Measurements from ENCODE around the gene UPK3BL2.
"Not testable (repeated sequence)": the region's sequence is repeated elsewhere in the genome, so short reads cannot be mapped to it uniquely, and the experiment has no call there.

UPK3BL2 gene

GRCh38 chr7:102493220-102493935 lies 50.1 kb downstream of the UPK3BL2 start:
- not testable (repeated sequence) for DNase-seq

DNA sequence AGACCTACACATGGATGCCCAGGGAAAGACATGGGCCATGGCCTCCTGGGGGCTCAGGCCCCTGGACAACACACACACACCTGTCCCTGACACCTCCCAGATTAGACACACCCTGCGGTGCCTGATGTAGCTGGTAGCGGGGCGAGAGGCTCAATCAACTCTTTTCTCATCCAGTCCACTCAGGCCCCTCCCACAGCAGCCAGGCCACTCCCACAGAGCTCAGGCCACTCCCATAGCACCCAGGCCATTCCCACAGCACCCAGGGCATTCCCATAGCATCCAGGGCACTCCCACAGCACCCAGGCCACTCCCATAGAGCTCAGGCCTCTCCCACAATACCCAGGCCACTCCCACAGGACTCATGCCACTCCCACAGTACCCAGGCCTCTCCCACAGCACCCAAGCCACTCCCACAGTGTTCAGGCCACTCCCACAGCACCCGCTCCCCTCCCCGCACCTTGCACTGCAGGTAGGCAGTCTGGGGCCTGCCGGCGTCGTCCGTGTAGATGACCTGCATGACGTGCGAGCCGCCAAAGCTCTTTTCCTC lies 52.9 kb downstream of the UPK3BL2 start:
- DNase-seq: not testable (repeated sequence)

Measured in fibroblast of skin of back (primary cell).